Lower leg skin (tissue), 4 donors: ENCODE data around the gene LRRC36. TPM values are rescaled to one million over a fixed set of nuclear protein-coding genes. Genes with fewer than 3 reads are reported as not detected.

ENCODE experiments used
- DNase-seq, 2 donors: peaks; one replicate each; pipeline ENCODE4 v3.0.0-alpha.2; 2019; ENCODE audit warnings: low spot score in 2 of 2
- H3K4me3 ChIP-seq: fragments of 200-600 bp; sonication (generic); 2 replicates; pipeline ENCODE4 v1.5.1; 2017; ENCODE audit warnings: mild to moderate bottlenecking, low read depth; ENCODE audit not compliant: poor library complexity, severe bottlenecking
- POLR2A ChIP-seq, 2 donors: fragments of 450-650 bp; IDR thresholded peaks; one replicate each; pipeline ENCODE4 v1.6.1; 2016 to 2017; ENCODE audit warnings: antibody characterized with exemption in 2 of 2, mild to moderate bottlenecking in 1 of 2, moderate library complexity in 1 of 2
- WGBS, 2 donors: methylation state at CpG; one replicate each; pipeline ENCODE4 v1.1.5; 2018; 5-methylcytosine and 5-hydroxymethylcytosine counted together
- intact Hi-C: fragments of 100-400 bp; cut with DNase I; formaldehyde crosslinking; loops from one replicate; pipeline ENCODE4 v1.15.0; 2023; ENCODE audit warnings: low total_unique reads
- total RNA-seq, 4 donors: library from RNA; depleted of rRNA; stranded (reverse); fragments of >200 nt; gene quantifications; one replicate each; pipeline ENCODE4 v1.1.0, GENCODE V29; 2016
- TF ChIP-seq, protein P1 (sequence below), 3 donors: fragments of 450-650 bp; IDR thresholded peaks; one replicate each; pipeline ENCODE4 v1.5.1; 2016; ENCODE audit warnings: antibody characterized with exemption in 3 of 3, mild to moderate bottlenecking in 3 of 3, moderate library complexity in 2 of 3

Gene LRRC36
- total RNA-seq, 4 donors from 2014 or later = 0.26 to 0.64 TPM; not detected in 2

- TF ChIP-seq, protein P1, sequence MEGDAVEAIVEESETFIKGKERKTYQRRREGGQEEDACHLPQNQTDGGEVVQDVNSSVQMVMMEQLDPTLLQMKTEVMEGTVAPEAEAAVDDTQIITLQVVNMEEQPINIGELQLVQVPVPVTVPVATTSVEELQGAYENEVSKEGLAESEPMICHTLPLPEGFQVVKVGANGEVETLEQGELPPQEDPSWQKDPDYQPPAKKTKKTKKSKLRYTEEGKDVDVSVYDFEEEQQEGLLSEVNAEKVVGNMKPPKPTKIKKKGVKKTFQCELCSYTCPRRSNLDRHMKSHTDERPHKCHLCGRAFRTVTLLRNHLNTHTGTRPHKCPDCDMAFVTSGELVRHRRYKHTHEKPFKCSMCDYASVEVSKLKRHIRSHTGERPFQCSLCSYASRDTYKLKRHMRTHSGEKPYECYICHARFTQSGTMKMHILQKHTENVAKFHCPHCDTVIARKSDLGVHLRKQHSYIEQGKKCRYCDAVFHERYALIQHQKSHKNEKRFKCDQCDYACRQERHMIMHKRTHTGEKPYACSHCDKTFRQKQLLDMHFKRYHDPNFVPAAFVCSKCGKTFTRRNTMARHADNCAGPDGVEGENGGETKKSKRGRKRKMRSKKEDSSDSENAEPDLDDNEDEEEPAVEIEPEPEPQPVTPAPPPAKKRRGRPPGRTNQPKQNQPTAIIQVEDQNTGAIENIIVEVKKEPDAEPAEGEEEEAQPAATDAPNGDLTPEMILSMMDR (IDR thresholded peaks at IDR 0.05) = no peak
- TF ChIP-seq POLR2A (IDR thresholded peaks at IDR 0.05) = no peak
- H3K4me3 ChIP-seq = no peak overlapping the region
- no peak for DNase-seq
- WGBS, 2 donors = 51 to 57% methylated on average over 9 of the region's 9 CpGs
- intact Hi-C loops = no loop called here
Measured at GRCh38 chr16:67423611-67424260, 97.1 kb downstream of the LRRC36 start.

GRCh38 chr16:67424261-67424615 is 97.6 kb downstream of the LRRC36 start:
- TF ChIP-seq POLR2A (IDR thresholded peaks at IDR 0.05) = no peak
- intact Hi-C loops = no loop called here
- H3K4me3 ChIP-seq = no peak overlapping the region
- no peak for DNase-seq
- 49 to 63% methylated on average over 5 of the region's 5 CpGs for WGBS, 2 donors

DNA sequence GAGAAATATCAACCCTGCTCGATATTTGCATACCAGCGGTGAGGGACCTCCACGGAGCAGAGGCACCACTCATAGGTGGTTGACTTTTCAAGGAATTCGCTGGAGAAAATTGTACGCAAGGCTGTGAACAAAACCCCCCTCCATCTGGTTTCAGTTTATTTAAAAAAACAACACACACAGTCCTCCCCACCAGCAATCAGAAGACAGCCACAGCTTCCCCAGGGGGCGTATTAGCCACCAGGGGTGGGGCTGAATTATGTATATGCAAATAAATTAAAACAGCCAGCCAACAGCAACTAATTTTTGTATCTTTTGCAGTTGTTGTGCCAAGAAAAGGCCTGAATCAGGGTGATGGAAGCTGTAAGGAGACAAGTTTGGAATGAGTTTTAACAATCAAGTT is 98.4 kb downstream of the LRRC36 start:
- TF ChIP-seq, protein P1 (IDR thresholded peaks at IDR 0.05) = no peak
- TF ChIP-seq POLR2A (IDR thresholded peaks at IDR 0.05) = no peak
- no peak for DNase-seq
- WGBS, 2 donors = 51 to 57% methylated on average over 6 of the region's 6 CpGs
- H3K4me3 ChIP-seq = no peak overlapping the region
- intact Hi-C loops = loop anchor here (5.0 kb wide), 1 partner anchor 42 kb away; no protein-coding TSS in a partner anchor

GRCh38 chr16:67425580-67425979 is 99.0 kb downstream of the LRRC36 start:
- intact Hi-C loops = loop anchor here (5.0 kb wide), 1 partner anchor 42 kb away; no protein-coding TSS in a partner anchor
- DNase-seq = no peak
- WGBS, 2 donors = 58 to 65% methylated on average over 4 of the region's 4 CpGs
- H3K4me3 ChIP-seq = no peak overlapping the region
- TF ChIP-seq, protein P1 (IDR thresholded peaks at IDR 0.05) = no peak
- TF ChIP-seq POLR2A (IDR thresholded peaks at IDR 0.05) = no peak

DNA sequence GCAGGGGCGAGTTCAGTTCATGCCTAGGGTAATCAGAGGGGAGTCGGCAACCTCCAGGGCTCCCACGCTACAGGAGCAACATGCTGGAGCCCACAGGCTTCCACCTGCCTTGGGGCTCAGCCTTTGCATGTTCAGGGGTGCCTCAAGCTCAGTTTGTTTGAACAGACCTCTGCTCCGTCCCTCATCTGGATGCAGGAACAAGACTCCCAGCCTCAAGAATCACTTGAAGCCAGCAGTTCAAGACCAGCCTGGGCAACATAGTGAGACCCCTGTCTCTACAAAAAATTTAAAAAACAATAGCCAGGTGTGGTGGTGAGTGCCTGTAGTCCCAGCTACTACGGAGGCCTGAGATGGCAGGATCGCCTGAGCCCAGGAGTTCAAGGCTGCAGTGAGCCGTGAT is 99.4 kb downstream of the LRRC36 start:
- intact Hi-C loops = loop anchor here (5.0 kb wide), 1 partner anchor 41 kb away; no protein-coding TSS in a partner anchor
- DNase-seq = no peak
- H3K4me3 ChIP-seq = no peak overlapping the region
- no peak for TF ChIP-seq POLR2A (IDR thresholded peaks at IDR 0.05)
- TF ChIP-seq, protein P1 (IDR thresholded peaks at IDR 0.05) = no peak
- WGBS, 2 donors = 77 to 92% methylated on average over 7 of the region's 7 CpGs

GRCh38 chr16:67426950-67427349 is 100.3 kb downstream of the LRRC36 start:
- TF ChIP-seq POLR2A (IDR thresholded peaks at IDR 0.05) = no peak
- TF ChIP-seq, protein P1 (IDR thresholded peaks at IDR 0.05) = no peak
- intact Hi-C loops = loop anchor here (5.0 kb wide), 1 partner anchor 40 kb away; no protein-coding TSS in a partner anchor
- WGBS, 2 donors = 74 to 80% methylated on average over 7 of the region's 7 CpGs
- H3K4me3 ChIP-seq = no peak overlapping the region
- DNase-seq = no peak
